Right renal pelvis (tissue), 4 donors: ENCODE results near the gene CFAP410. TPM values are rescaled to one million over a fixed set of nuclear protein-coding genes. Genes with fewer than 3 reads are reported as not detected.
"Not testable (repeated sequence)": the region's sequence is repeated elsewhere in the genome, so short reads cannot be mapped to it uniquely, and the experiment has no call there.

Experiments used
- DNase-seq, 4 donors: peaks; one replicate each; pipeline ENCODE4 v3.0.0-alpha.2; 2013; ENCODE audit warnings: low read depth in 4 of 4, low spot score in 3 of 4, missing footprints in 1 of 4
- polyA plus RNA-seq, 4 donors: library from polyadenylated mRNA; unstranded; fragments of 120-200 nt; gene quantifications; one replicate each; pipeline ENCODE4 v1.2.1, GENCODE V29; 2013; ENCODE audit not compliant: insufficient read length in 4 of 4

Gene CFAP410
- polyA plus RNA-seq, 4 donors = 20.7 to 36.2 (median 22.2) TPM

GRCh38 chr21:44319407-44320065, 19.7 kb downstream of the CFAP410 start:
- DNase-seq = no peak

- no peak for DNase-seq
Measured at GRCh38 chr21:44318489-44319285, 20.5 kb downstream of the CFAP410 start.

- DNase-seq = no peak
Measured at GRCh38 chr21:44317871-44318270, 21.3 kb downstream of the CFAP410 start.

- DNase-seq = no peak
Measured at GRCh38 chr21:44317241-44317782, 21.9 kb downstream of the CFAP410 start.

- no peak for DNase-seq
Measured at GRCh38 chr21:44316277-44316900, 22.8 kb downstream of the CFAP410 start.

GRCh38 chr21:44315691-44316203, 23.4 kb downstream of the CFAP410 start:
- DNase-seq = no peak

- DNase-seq = no peak
Measured at GRCh38 chr21:44314561-44314960, 24.6 kb downstream of the CFAP410 start.

GRCh38 chr21:44314128-44314527, 25.1 kb downstream of the CFAP410 start:
- DNase-seq = no peak

GRCh38 chr21:44313451-44313850, 25.7 kb downstream of the CFAP410 start:
- no peak for DNase-seq

- no peak for DNase-seq
Measured at GRCh38 chr21:44312716-44313115, 26.5 kb downstream of the CFAP410 start.

- DNase-seq = no peak
Measured at GRCh38 chr21:44312089-44312488, 27.1 kb downstream of the CFAP410 start.

GRCh38 chr21:44310628-44311507, 28.3 kb downstream of the CFAP410 start:
- no peak for DNase-seq

- DNase-seq = no peak
Measured at GRCh38 chr21:44306936-44307704, 32.1 kb downstream of the CFAP410 start.

- DNase-seq = no peak
Measured at GRCh38 chr21:44305691-44306090, 33.5 kb downstream of the CFAP410 start.

GRCh38 chr21:44304877-44305293, 34.3 kb downstream of the CFAP410 start:
- DNase-seq = peak in 3 of 4 donors; percentile 51 to 61 (median 55)

GRCh38 chr21:44304011-44304616, 35.1 kb downstream of the CFAP410 start:
- no peak for DNase-seq

GRCh38 chr21:44303490-44303981, 35.7 kb downstream of the CFAP410 start:
- DNase-seq = no peak

- DNase-seq = not testable (repeated sequence)
Measured at GRCh38 chr21:44302573-44303401, 36.4 kb downstream of the CFAP410 start.
